ENCODE measurements around the gene CHERP.

DNA sequence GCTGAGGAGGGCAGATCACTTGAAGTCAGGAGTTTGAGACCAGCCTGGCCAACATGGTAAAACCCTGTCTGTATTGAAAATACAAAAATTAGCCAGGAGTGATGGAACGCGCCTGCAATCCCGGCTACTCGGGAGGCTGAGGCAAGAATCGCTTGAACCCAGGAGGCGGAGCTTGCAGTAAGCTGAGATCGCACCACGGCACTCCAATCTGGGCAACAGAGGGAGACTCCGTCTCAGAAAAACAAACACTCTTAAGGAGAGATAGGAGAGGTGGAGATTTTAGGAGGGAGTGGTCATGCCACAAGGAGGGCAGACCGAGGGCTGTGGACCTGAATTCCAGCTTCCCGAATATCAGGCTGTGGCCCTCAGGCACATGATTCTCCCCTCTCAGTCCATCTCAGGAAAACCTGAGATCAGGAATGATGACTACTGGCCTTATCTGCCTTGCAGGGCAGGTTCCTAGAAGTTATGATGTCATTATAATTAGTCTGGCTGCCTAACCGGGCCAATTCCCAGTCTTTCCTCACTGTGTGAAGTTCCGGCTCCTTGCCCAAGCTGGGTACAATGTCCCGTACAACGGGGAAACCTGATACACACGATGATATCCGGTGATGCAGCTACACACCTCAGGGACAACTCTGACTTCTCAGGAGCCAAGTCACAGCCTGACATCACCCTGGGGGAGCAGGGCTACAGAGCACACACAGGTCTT, 27.5 kb upstream of the CHERP start:
- TF ChIP-seq, protein P1, sequence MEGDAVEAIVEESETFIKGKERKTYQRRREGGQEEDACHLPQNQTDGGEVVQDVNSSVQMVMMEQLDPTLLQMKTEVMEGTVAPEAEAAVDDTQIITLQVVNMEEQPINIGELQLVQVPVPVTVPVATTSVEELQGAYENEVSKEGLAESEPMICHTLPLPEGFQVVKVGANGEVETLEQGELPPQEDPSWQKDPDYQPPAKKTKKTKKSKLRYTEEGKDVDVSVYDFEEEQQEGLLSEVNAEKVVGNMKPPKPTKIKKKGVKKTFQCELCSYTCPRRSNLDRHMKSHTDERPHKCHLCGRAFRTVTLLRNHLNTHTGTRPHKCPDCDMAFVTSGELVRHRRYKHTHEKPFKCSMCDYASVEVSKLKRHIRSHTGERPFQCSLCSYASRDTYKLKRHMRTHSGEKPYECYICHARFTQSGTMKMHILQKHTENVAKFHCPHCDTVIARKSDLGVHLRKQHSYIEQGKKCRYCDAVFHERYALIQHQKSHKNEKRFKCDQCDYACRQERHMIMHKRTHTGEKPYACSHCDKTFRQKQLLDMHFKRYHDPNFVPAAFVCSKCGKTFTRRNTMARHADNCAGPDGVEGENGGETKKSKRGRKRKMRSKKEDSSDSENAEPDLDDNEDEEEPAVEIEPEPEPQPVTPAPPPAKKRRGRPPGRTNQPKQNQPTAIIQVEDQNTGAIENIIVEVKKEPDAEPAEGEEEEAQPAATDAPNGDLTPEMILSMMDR (conservative IDR thresholded peaks at IDR 0.05; ENCODE audit: low read depth in 2 of 2) = peak in 1 of 2 experiments; percentile 14; a peak in 1 of 4 replicates
- TF ChIP-seq STAT1 (IDR thresholded peaks at IDR 0.05; ENCODE audit: unreplicated experiment) = no peak
- no peak for TF ChIP-seq EZH2 (IDR thresholded peaks at IDR 0.05; ENCODE audit: low read depth, unreplicated experiment)
- TF ChIP-seq JUNB (IDR thresholded peaks at IDR 0.05; ENCODE audit: unreplicated experiment) = no peak
- TF ChIP-seq ZNF462 (CRISPR knock-in tag; IDR thresholded peaks at IDR 0.05) = no peak
- no peak for TF ChIP-seq POLR2AphosphoS5 (IDR thresholded peaks at IDR 0.05; ENCODE audit: low read depth)
- TF ChIP-seq EZH2phosphoT487 (IDR thresholded peaks at IDR 0.05; ENCODE audit: unreplicated experiment) = no peak
- TF ChIP-seq, protein P2, sequence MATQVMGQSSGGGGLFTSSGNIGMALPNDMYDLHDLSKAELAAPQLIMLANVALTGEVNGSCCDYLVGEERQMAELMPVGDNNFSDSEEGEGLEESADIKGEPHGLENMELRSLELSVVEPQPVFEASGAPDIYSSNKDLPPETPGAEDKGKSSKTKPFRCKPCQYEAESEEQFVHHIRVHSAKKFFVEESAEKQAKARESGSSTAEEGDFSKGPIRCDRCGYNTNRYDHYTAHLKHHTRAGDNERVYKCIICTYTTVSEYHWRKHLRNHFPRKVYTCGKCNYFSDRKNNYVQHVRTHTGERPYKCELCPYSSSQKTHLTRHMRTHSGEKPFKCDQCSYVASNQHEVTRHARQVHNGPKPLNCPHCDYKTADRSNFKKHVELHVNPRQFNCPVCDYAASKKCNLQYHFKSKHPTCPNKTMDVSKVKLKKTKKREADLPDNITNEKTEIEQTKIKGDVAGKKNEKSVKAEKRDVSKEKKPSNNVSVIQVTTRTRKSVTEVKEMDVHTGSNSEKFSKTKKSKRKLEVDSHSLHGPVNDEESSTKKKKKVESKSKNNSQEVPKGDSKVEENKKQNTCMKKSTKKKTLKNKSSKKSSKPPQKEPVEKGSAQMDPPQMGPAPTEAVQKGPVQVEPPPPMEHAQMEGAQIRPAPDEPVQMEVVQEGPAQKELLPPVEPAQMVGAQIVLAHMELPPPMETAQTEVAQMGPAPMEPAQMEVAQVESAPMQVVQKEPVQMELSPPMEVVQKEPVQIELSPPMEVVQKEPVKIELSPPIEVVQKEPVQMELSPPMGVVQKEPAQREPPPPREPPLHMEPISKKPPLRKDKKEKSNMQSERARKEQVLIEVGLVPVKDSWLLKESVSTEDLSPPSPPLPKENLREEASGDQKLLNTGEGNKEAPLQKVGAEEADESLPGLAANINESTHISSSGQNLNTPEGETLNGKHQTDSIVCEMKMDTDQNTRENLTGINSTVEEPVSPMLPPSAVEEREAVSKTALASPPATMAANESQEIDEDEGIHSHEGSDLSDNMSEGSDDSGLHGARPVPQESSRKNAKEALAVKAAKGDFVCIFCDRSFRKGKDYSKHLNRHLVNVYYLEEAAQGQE (IDR thresholded peaks at IDR 0.05; ENCODE audit: unreplicated experiment) = no peak

Measured in GM23338 (cell line).